Keratinocyte (primary cell): ENCODE measurements around the gene TIAM2. TPM values are rescaled to one million over a fixed set of nuclear protein-coding genes. Genes with fewer than 3 reads are reported as not detected.

Experiments used
- DNase-seq: peaks from one replicate; pipeline ENCODE4 v3.0.0-alpha.2; 2011; ENCODE audit warnings: low read depth, missing footprints, low spot score
- FAIRE-seq: peaks from 2 replicates; lab custom pipeline; 2011; peaks lifted over from hg19 to GRCh38; lab: Jason Lieb, UNC
- H2AFZ ChIP-seq: 2 replicates; pipeline ENCODE4 v1.6.0; 2012; ENCODE audit warnings: low read length, control low read depth, inconsistent platforms; ENCODE audit not compliant: control insufficient read depth
- H3K27ac ChIP-seq: 2 replicates; pipeline ENCODE4 v1.5.1; 2011; ENCODE audit warnings: low read length; ENCODE audit not compliant: control insufficient read depth, insufficient read depth
- H3K27me3 ChIP-seq: 3 replicates; pipeline ENCODE4 v1.6.0; 2011; ENCODE audit warnings: low read length; ENCODE audit not compliant: control insufficient read depth, insufficient read depth; ENCODE audit errors: extremely low read depth
- H3K36me3 ChIP-seq, 2 experiments: 2 replicates in 1 of 2; 3 replicates in 1 of 2; pipeline ENCODE4 v1.5.1; 2011; ENCODE audit warnings: low read length in 2 of 2, mild to moderate bottlenecking in 1 of 2; ENCODE audit not compliant: control insufficient read depth in 2 of 2, insufficient read depth in 2 of 2; ENCODE audit errors: extremely low read depth in 1 of 2
- H3K4me1 ChIP-seq: 3 replicates; pipeline ENCODE4 v1.5.1; 2011; ENCODE audit warnings: low read length; ENCODE audit not compliant: control insufficient read depth, insufficient read depth; ENCODE audit errors: extremely low read depth
- H3K4me2 ChIP-seq: 3 replicates; pipeline ENCODE4 v1.6.0; 2011; ENCODE audit warnings: low read depth, low read length; ENCODE audit not compliant: control insufficient read depth, insufficient read depth; ENCODE audit errors: extremely low read depth
- H3K4me3 ChIP-seq, 3 experiments: fragments of 200-600 bp in 1 of 3; sonication (generic) in 1 of 3; 2 replicates in 2 of 3; 3 replicates in 1 of 3; pipeline ENCODE4 v1.5.1; 2011 to 2016; ENCODE audit warnings: low read length in 3 of 3, mild to moderate bottlenecking in 3 of 3, control low read depth in 2 of 3, inconsistent platforms in 1 of 3, low read depth in 1 of 3, mixed read lengths in 1 of 3, mixed run types in 1 of 3, moderate library complexity in 1 of 3; ENCODE audit not compliant: control insufficient read depth in 2 of 3, insufficient read depth in 2 of 3; ENCODE audit errors: extremely low read depth in 1 of 3
- H3K79me2 ChIP-seq: 2 replicates; pipeline ENCODE4 v1.6.0; 2012; ENCODE audit warnings: low read length; ENCODE audit not compliant: control insufficient read depth, insufficient read depth
- H3K9ac ChIP-seq: 3 replicates; pipeline ENCODE4 v1.6.0; 2011; ENCODE audit warnings: low read length; ENCODE audit not compliant: control insufficient read depth, insufficient read depth; ENCODE audit errors: extremely low read depth
- H3K9me1 ChIP-seq: 3 replicates; pipeline ENCODE4 v1.6.0; 2011; ENCODE audit warnings: low read length; ENCODE audit not compliant: control insufficient read depth, insufficient read depth; ENCODE audit errors: extremely low read depth
- H3K9me3 ChIP-seq: 2 replicates; pipeline ENCODE4 v1.5.1; 2012; ENCODE audit warnings: low read depth, low read length; ENCODE audit not compliant: control insufficient read depth
- H4K20me1 ChIP-seq: 3 replicates; pipeline ENCODE4 v1.6.0; 2011; ENCODE audit warnings: low read length; ENCODE audit not compliant: control insufficient read depth, insufficient read depth; ENCODE audit errors: extremely low read depth
- EZH2 ChIP-seq: IDR thresholded peaks from one replicate; pipeline ENCODE4 v1.6.1; 2012; ENCODE audit warnings: inconsistent platforms, mild to moderate bottlenecking, low read length, moderate library complexity
- dilution Hi-C: fragments of 300-500 bp; cut with MboI; formaldehyde crosslinking; loops from one replicate; pipeline ENCODE4 v1.7.0; 2020; ENCODE audit warnings: low sequenced_read_pairs; ENCODE audit not compliant: extremely low pct_ligation_motif_present
- polyA plus RNA-seq, 5 experiments: library from polyadenylated mRNA; depleted of rRNA in 3 of 5; stranded (reverse) in 3 of 5; stranded (forward) in 1 of 5; unstranded in 1 of 5; fragments of >200 nt; gene quantifications; 1 replicate in 1 of 5; 2 replicates in 3 of 5; 3 replicates in 1 of 5; pipeline versions ENCODE4 v1.2.1 to v1.2.3, GENCODE V29; 2011 to 2012; ENCODE audit warnings: missing spikeins in 2 of 5, low read depth in 1 of 5, low replicate concordance in 1 of 5
- TF ChIP-seq, protein P1 (sequence below), 3 experiments: IDR thresholded peaks in 1 of 3; conservative IDR thresholded peaks in 1 of 3; optimal IDR thresholded peaks in 1 of 3; 2 replicates in 2 of 3; 3 replicates in 1 of 3; pipeline versions ENCODE3 to v1.5.1; 2011; ENCODE audit warnings: low read length in 3 of 3, mild to moderate bottlenecking in 3 of 3, moderate library complexity in 2 of 3, control low read depth in 1 of 3, inconsistent platforms in 1 of 3; ENCODE audit not compliant: insufficient read depth in 2 of 3; ENCODE audit errors: extremely low read depth in 1 of 3

TIAM2 gene
- polyA plus RNA-seq, 1 donor (not counting 4 experiments of a cell fraction or from before 2014, with no cell fraction given), result 4.0 TPM

DNA sequence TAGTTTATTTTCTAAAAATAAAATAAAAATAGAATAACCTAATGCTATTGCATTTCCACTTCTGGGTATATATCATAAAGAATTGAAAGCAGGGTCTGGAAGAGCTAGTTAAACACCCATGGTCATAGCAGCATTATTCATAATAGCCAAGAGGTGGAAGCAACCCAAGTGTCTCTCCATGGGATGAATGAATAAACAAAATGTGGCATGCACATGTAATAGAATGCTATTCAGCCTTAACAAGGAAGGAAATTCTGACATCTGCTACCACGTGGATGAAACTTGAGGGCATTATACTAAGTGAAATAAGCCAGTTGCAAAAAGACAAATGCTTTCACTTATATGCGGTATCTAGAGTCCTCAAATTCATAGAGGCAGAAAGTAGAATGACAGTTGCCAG lies 130.8 kb downstream of the TIAM2 start:
- Histone ChIP-seq H3K9ac (no peak overlapping the region), H3K36me3 (no peaks in the 10 kb centered on the region), H3K79me2 (no peaks in the 10 kb centered on the region), H3K27ac (no peak overlapping the region), H3K4me1 (no peaks in the 10 kb centered on the region), H3K27me3 (no peaks in the 10 kb centered on the region), H3K9me3 (no peaks in the 10 kb centered on the region), H2AFZ (no peak overlapping the region), H3K9me1 (no peaks in the 10 kb centered on the region), H4K20me1 (no peaks in the 10 kb centered on the region), H3K4me2 (no peak overlapping the region), H3K4me3 (no peak overlapping the region)
- FAIRE-seq (no peak), DNase-seq (no peak)
- dilution Hi-C loops, result loop anchor here (25.0 kb wide), 1 partner anchor 189 kb away; no protein-coding TSS in a partner anchor
- TF ChIP-seq EZH2, result no peak
- TF ChIP-seq, protein P1, sequence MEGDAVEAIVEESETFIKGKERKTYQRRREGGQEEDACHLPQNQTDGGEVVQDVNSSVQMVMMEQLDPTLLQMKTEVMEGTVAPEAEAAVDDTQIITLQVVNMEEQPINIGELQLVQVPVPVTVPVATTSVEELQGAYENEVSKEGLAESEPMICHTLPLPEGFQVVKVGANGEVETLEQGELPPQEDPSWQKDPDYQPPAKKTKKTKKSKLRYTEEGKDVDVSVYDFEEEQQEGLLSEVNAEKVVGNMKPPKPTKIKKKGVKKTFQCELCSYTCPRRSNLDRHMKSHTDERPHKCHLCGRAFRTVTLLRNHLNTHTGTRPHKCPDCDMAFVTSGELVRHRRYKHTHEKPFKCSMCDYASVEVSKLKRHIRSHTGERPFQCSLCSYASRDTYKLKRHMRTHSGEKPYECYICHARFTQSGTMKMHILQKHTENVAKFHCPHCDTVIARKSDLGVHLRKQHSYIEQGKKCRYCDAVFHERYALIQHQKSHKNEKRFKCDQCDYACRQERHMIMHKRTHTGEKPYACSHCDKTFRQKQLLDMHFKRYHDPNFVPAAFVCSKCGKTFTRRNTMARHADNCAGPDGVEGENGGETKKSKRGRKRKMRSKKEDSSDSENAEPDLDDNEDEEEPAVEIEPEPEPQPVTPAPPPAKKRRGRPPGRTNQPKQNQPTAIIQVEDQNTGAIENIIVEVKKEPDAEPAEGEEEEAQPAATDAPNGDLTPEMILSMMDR (optimal IDR thresholded peaks at IDR 0.05 in 1 of 3, IDR thresholded peaks at IDR 0.05 in 1 of 3, conservative IDR thresholded peaks at IDR 0.05 in 1 of 3; ENCODE audit: extremely low read depth in 1 of 3, insufficient read depth in 2 of 3, low read length in 3 of 3), result no peak

- Histone ChIP-seq H3K4me2 (no peak overlapping the region), H3K4me1 (no peaks in the 10 kb centered on the region), H3K9ac (no peak overlapping the region), H4K20me1 (no peaks in the 10 kb centered on the region), H3K4me3 (no peak overlapping the region), H3K79me2 (no peaks in the 10 kb centered on the region), H3K9me1 (no peaks in the 10 kb centered on the region), H3K9me3 (no peaks in the 10 kb centered on the region), H3K27me3 (no peaks in the 10 kb centered on the region), H3K36me3 (no peaks in the 10 kb centered on the region), H2AFZ (no peak overlapping the region), H3K27ac (no peak overlapping the region)
- TF ChIP-seq, protein P1 (optimal IDR thresholded peaks at IDR 0.05 in 1 of 3, IDR thresholded peaks at IDR 0.05 in 1 of 3, conservative IDR thresholded peaks at IDR 0.05 in 1 of 3; ENCODE audit: extremely low read depth in 1 of 3, insufficient read depth in 2 of 3, low read length in 3 of 3), result no peak
- TF ChIP-seq EZH2, result no peak
- DNase-seq, result no peak
- dilution Hi-C loops, result loop anchor here (25.0 kb wide), 1 partner anchor 190 kb away; no protein-coding TSS in a partner anchor
- no peak for FAIRE-seq
Observed at GRCh38 chr6:155126727-155127439, 131.8 kb downstream of the TIAM2 start.
